K562 (cell line): ENCODE results near the gene EDN2. TPM values are rescaled to one million over a fixed set of nuclear protein-coding genes. Genes with fewer than 3 reads are reported as not detected.

Experiments
- ATAC-seq: fragments of 200-7000 bp; cut with Tn5 transposase; 3 replicates; pipeline ENCODE4 v1.9.1; 2020; ENCODE audit warnings: moderate library complexity
- BruUV-seq: library from RNA; stranded (reverse); fragments of 400-500 nt; replicated peaks from 2 replicates; lab custom pipeline; 2021; lab: Mats Ljungman, UMichigan
- CTCF ChIA-PET: fragments of 300-600 bp; formaldehyde crosslinking; extraction: SDS; loops from one replicate; lab custom pipeline; 2021; ENCODE audit warnings: low intra/inter-chr PET ratio; lab: Yijun Ruan, JAX
- POLR2A ChIA-PET: fragments of 300-600, 350-650 bp; sonication (Branson Sonifier 250); formaldehyde crosslinking; extraction: SDS; loops from one replicate; lab custom pipeline; 2021; ENCODE audit warnings: antibody characterized with exemption, inconsistent platforms; lab: Yijun Ruan, JAX
- DNase-seq, 4 experiments: peaks; one replicate each; pipeline versions ENCODE4 v3.0.0 to v3.0.0-alpha.2; 2011 to 2018; ENCODE audit warnings: low spot score in 3 of 4, mixed read lengths in 3 of 4; ENCODE audit errors: extremely low read depth in 1 of 4
- FAIRE-seq: peaks from 2 replicates; lab custom pipeline; 2011; peaks lifted over from hg19 to GRCh38; lab: Jason Lieb, UNC
- H2AFZ ChIP-seq: 2 replicates; pipeline ENCODE4 v1.6.0; 2011; ENCODE audit warnings: low read depth, low read length, control low read depth, inconsistent platforms
- H3K27ac ChIP-seq: fragments of 200-600 bp; 3 replicates; pipeline ENCODE4 v1.8.0; 2011; ENCODE audit warnings: low read depth, mild to moderate bottlenecking, control low read depth, inconsistent platforms, low read length, moderate library complexity, mixed read lengths; ENCODE audit errors: extremely low read depth
- H3K27me3 ChIP-seq, 2 experiments: fragments of 300-600 bp in 1 of 2; 2 replicates in 1 of 2; 3 replicates in 1 of 2; pipeline versions ENCODE4 v1.6.0 to v1.8.0; 2011; ENCODE audit warnings: inconsistent platforms in 2 of 2, low read length in 2 of 2, mild to moderate bottlenecking in 1 of 2, mixed read lengths in 1 of 2, moderate library complexity in 1 of 2; ENCODE audit not compliant: control insufficient read depth in 2 of 2, insufficient read depth in 2 of 2
- H3K36me3 ChIP-seq: fragments of 300-600 bp; 3 replicates; pipeline ENCODE4 v1.8.0; 2011; ENCODE audit warnings: mild to moderate bottlenecking, low read length, inconsistent platforms; ENCODE audit not compliant: control insufficient read depth, insufficient read depth
- H3K4me1 ChIP-seq, 2 experiments: fragments of 200-600 bp in 1 of 2; replicated peaks in 1 of 2; 2 replicates in 1 of 2; 3 replicates in 1 of 2; pipeline versions ENCODE4 v1.5.1 to v1.8.0; 2011; ENCODE audit warnings: inconsistent platforms in 2 of 2, low read length in 2 of 2, mild to moderate bottlenecking in 1 of 2, mixed read lengths in 1 of 2, moderate library complexity in 1 of 2; ENCODE audit not compliant: control insufficient read depth in 2 of 2, insufficient read depth in 2 of 2
- H3K4me2 ChIP-seq: 2 replicates; pipeline ENCODE4 v1.6.1; 2011; ENCODE audit warnings: low read length, control low read depth, inconsistent platforms, mixed read lengths; ENCODE audit not compliant: insufficient read depth
- H3K4me3 ChIP-seq: fragments of 200-600 bp; sonication (generic), shearing (Covaris generic); 2 replicates; pipeline ENCODE4 v1.5.1; 2016; ENCODE audit warnings: control low read depth, inconsistent platforms
- H3K79me2 ChIP-seq: fragments of 200-600 bp; 3 replicates; pipeline ENCODE4 v1.8.0; 2011; ENCODE audit warnings: low read length, inconsistent platforms; ENCODE audit not compliant: control insufficient read depth, insufficient read depth
- H3K9ac ChIP-seq, 2 experiments: 2 replicates each; pipeline versions ENCODE4 v1.6.0 to v1.6.1; 2011; ENCODE audit warnings: low read depth in 2 of 2, low read length in 2 of 2, control low read depth in 1 of 2, inconsistent platforms in 1 of 2, mild to moderate bottlenecking in 1 of 2, mixed read lengths in 1 of 2; ENCODE audit not compliant: insufficient read depth in 1 of 2
- H3K9me1 ChIP-seq: one replicate; pipeline ENCODE4 v1.6.0; 2011; ENCODE audit warnings: inconsistent platforms, mild to moderate bottlenecking, low read length, moderate library complexity; ENCODE audit not compliant: control insufficient read depth, insufficient read depth
- H3K9me3 ChIP-seq: replicated peaks from 2 replicates; pipeline ENCODE4 v1.5.1; 2011; ENCODE audit warnings: low read depth, low read length, inconsistent platforms; ENCODE audit not compliant: control insufficient read depth, insufficient read depth
- H4K20me1 ChIP-seq: replicated peaks from 2 replicates; pipeline ENCODE4 v1.6.1; 2011; ENCODE audit warnings: low read length, inconsistent platforms, mixed read lengths; ENCODE audit not compliant: control insufficient read depth, insufficient read depth
- BRD9 ChIP-seq: fragments of 450-650 bp; IDR thresholded peaks from 2 replicates; pipeline ENCODE4 v1.6.1; 2018; ENCODE audit warnings: low read depth; ENCODE audit not compliant: partially characterized antibody
- CREM ChIP-seq: IDR thresholded peaks from 2 replicates; pipeline ENCODE4 v1.6.1; 2014; ENCODE audit warnings: antibody characterized with exemption, low read depth
- ELK3 ChIP-seq: fragments of 450-650 bp; formaldehyde crosslinking; IDR thresholded peaks from 2 replicates; pipeline ENCODE4 v1.4.0; 2020; ENCODE audit warnings: mild to moderate bottlenecking
- GMEB1 ChIP-seq: fragments of 250-450 bp; sonication (Bioruptor Pico); IDR thresholded peaks from 2 replicates; pipeline ENCODE4 v1.4.0; 2020; ENCODE audit warnings: mild to moderate bottlenecking
- SAFB2 ChIP-seq: fragments of 200-400 bp; formaldehyde crosslinking; IDR thresholded peaks from 2 replicates; pipeline ENCODE4 v1.6.1; 2018; ENCODE audit warnings: borderline replicate concordance, low read length, low read depth, moderate library complexity; ENCODE audit not compliant: severe bottlenecking
- SMAD1 ChIP-seq: fragments of 150-350 bp; IDR thresholded peaks from 2 replicates; pipeline ENCODE4 v1.6.1; 2014; ENCODE audit warnings: low read length, low read depth; ENCODE audit not compliant: partially characterized antibody
- SMC3 ChIP-seq: conservative IDR thresholded peaks from 2 replicates; pipeline ENCODE4 v1.6.1; 2011; ENCODE audit warnings: low read depth, low read length, improper control_type of control experiment; ENCODE audit not compliant: insufficient read depth
- SP1 ChIP-seq: sonication (generic); formaldehyde crosslinking; IDR thresholded peaks from 2 replicates; pipeline ENCODE4 v1.8.1; 2022; ENCODE audit warnings: mild to moderate bottlenecking, missing genetic modification reagents
- ZNF766 ChIP-seq: fragments of 200-800 bp; sonication (Bioruptor generic); conservative IDR thresholded peaks from 2 replicates; pipeline ENCODE4 v1.6.1; 2016; ENCODE audit warnings: missing genetic modification characterization, missing compliant biosample characterization
- WGBS: fragments of 100-300 bp; shearing (Covaris generic); methylation state at CpG from one replicate; pipeline ENCODE4 v1.1.6; 2016; ENCODE audit warnings: low coverage, mixed read lengths; ENCODE audit not compliant: insufficient coverage; ENCODE audit errors: missing lambda C conversion rate; 5-methylcytosine and 5-hydroxymethylcytosine counted together
- in situ Hi-C: fragments of 300-500 bp; cut with MboI; formaldehyde crosslinking; loops from 4 replicates; pipeline ENCODE4 v1.15.0; 2018; ENCODE audit warnings: inconsistent platforms, mixed read lengths
- intact Hi-C: fragments of 100-400 bp; cut with micrococcal nuclease; formaldehyde crosslinking; loops from 2 replicates; pipeline ENCODE4 v1.14.2; 2022
- polyA plus RNA-seq, 8 experiments: library from polyadenylated mRNA; depleted of rRNA in 4 of 8; stranded (reverse) in 5 of 8; unstranded in 3 of 8; fragments of >200 nt; fragmentation: Nextera tagmentation in 2 of 8; fragmentation: Illumina TruSeq in 1 of 8; extraction: Ambion mirVana in 2 of 8; extraction: Trizol in 1 of 8; gene quantifications; 2 replicates each; pipeline versions ENCODE4 v1.2.1 to v1.2.3, GENCODE V29; 2011 to 2014; ENCODE audit warnings: inconsistent platforms in 1 of 8, missing spikeins in 1 of 8
- total RNA-seq, 7 experiments: library from RNA; depleted of rRNA in 6 of 7; stranded (reverse); fragments of >200 nt in 6 of 7; fragmentation: Illumina TruSeq in 2 of 7; extraction: Trizol in 2 of 7; gene quantifications; 2 replicates each; pipeline versions ENCODE4 v1.2.1 to v1.2.3, GENCODE V29; 2011 to 2021; ENCODE audit warnings: low replicate concordance in 1 of 7

EDN2 gene
- total and polyA plus RNA-seq, 9 of the 15 experiments (the other 6 are each of a cell fraction or from before 2014, with no cell fraction given) = not detected

- TF ChIP-seq SAFB2 (no peak), ELK3 (CRISPR knock-in tag) (no peak), ZNF766 (CRISPR knock-in tag) (no peak), SMAD1 (no peak), CREM (no peak), BRD9 (no peak)
Measured at GRCh38 chr1:41479808-41480160, 4.7 kb downstream of the EDN2 start (continued).

GRCh38 chr1:41479000-41479807 lies 5.3 kb downstream of the EDN2 start:
- intact Hi-C loops (no loop called here), in situ Hi-C loops (no loop called here)
- ChIA-PET POLR2A (interaction anchor here (0.6 to 1.4 kb wide), 3 partner anchors 9 to 172 kb away, joined by 3 to 6 read pairs (median 4); no protein-coding TSS in a partner anchor), CTCF (no interaction called here)
- peaks cover 10% of the 10 kb centered on the region for H4K20me1 ChIP-seq
- H3K4me3 ChIP-seq = no peak overlapping the region
- no peaks in the 10 kb centered on the region for H3K9me1 ChIP-seq
- H3K79me2 ChIP-seq = no peaks in the 10 kb centered on the region
- H3K4me1 ChIP-seq = peaks cover 0 to 2% of the 10 kb centered on the region in 2 experiments; a peak in 1 of 5 replicates
- no peak for FAIRE-seq
- H2AFZ ChIP-seq = no peak overlapping the region
- H3K9me3 ChIP-seq = no peaks in the 10 kb centered on the region
- no peak for TF ChIP-seq SP1 (CRISPR knock-in tag)
- TF ChIP-seq SMC3 = no peak
- TF ChIP-seq GMEB1 (CRISPR knock-in tag) = no peak
- H3K36me3 ChIP-seq = no peaks in the 10 kb centered on the region
- H3K27me3 ChIP-seq = peaks cover 31 to 82% of the 10 kb centered on the region in 2 experiments; a peak in 4 of 5 replicates
- no peak overlapping the region for H3K4me2 ChIP-seq
- no peak for ATAC-seq
- BruUV-seq = no TSS peak
- H3K9ac ChIP-seq = peak overlapping the region in 1 of 2 experiments; percentile 50; a peak in 2 of 4 replicates
- WGBS = 1% methylated on average over 19 of the region's 19 CpGs
- no peak for DNase-seq
- no peak overlapping the region for H3K27ac ChIP-seq
